GM20000 (cell line): Measurements from ENCODE around the gene PSMB7.

Experiments
- DNase-seq: peaks from one replicate; pipeline ENCODE4 v3.0.0; 2012; ENCODE audit warnings: low spot score
- TF ChIP-seq, protein P1 (sequence below): IDR thresholded peaks from 2 replicates; pipeline ENCODE4 v1.5.1; 2012; ENCODE audit warnings: mild to moderate bottlenecking, control low read depth; ENCODE audit errors: extremely low read depth, missing control alignments

The PSMB7 gene

GRCh38 chr9:124410321-124410913 is 4.8 kb downstream of the PSMB7 start:
- TF ChIP-seq, protein P1, sequence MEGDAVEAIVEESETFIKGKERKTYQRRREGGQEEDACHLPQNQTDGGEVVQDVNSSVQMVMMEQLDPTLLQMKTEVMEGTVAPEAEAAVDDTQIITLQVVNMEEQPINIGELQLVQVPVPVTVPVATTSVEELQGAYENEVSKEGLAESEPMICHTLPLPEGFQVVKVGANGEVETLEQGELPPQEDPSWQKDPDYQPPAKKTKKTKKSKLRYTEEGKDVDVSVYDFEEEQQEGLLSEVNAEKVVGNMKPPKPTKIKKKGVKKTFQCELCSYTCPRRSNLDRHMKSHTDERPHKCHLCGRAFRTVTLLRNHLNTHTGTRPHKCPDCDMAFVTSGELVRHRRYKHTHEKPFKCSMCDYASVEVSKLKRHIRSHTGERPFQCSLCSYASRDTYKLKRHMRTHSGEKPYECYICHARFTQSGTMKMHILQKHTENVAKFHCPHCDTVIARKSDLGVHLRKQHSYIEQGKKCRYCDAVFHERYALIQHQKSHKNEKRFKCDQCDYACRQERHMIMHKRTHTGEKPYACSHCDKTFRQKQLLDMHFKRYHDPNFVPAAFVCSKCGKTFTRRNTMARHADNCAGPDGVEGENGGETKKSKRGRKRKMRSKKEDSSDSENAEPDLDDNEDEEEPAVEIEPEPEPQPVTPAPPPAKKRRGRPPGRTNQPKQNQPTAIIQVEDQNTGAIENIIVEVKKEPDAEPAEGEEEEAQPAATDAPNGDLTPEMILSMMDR = no peak
- DNase-seq = no peak

DNA sequence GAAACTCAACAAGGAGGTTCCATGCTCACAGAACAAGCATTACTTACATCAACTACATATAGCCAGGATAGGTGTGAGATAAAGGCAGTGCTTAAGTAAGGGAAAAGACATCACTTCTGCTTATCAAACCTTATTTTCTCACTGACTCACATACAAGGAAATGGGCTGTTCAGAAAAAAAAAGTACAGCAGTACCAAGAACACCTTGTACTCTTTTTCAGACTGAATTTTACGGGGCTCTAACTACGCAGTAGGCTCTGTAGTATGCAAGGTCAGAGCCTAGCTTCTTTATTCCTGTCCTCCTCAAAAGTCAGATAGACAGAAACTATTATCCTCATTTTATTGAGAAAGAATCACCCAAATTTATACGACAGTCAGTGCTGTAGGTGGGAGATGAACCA is 5.8 kb downstream of the PSMB7 start:
- TF ChIP-seq, protein P1 = no peak
- DNase-seq = no peak

DNA sequence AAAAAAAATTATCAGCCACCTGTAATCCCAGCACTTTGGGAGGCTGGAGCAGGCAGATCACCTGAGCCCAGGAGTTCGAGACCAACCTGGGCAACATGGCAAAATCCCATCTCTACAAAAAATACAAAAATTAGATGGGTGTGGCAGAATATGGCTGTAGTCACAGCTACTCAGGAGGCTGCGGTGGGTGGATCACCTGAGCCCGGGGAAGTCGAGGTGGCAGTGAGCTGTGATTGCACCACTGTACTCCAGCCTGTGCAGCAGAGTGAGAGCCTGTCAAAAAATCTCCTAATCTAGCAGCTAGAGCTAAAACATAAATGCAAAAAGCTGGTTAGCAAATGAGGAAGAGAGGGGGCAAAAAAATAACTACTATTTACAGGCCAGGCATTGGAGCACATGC is 12.0 kb downstream of the PSMB7 start:
- TF ChIP-seq, protein P1 = no peak
- DNase-seq = no peak

DNA sequence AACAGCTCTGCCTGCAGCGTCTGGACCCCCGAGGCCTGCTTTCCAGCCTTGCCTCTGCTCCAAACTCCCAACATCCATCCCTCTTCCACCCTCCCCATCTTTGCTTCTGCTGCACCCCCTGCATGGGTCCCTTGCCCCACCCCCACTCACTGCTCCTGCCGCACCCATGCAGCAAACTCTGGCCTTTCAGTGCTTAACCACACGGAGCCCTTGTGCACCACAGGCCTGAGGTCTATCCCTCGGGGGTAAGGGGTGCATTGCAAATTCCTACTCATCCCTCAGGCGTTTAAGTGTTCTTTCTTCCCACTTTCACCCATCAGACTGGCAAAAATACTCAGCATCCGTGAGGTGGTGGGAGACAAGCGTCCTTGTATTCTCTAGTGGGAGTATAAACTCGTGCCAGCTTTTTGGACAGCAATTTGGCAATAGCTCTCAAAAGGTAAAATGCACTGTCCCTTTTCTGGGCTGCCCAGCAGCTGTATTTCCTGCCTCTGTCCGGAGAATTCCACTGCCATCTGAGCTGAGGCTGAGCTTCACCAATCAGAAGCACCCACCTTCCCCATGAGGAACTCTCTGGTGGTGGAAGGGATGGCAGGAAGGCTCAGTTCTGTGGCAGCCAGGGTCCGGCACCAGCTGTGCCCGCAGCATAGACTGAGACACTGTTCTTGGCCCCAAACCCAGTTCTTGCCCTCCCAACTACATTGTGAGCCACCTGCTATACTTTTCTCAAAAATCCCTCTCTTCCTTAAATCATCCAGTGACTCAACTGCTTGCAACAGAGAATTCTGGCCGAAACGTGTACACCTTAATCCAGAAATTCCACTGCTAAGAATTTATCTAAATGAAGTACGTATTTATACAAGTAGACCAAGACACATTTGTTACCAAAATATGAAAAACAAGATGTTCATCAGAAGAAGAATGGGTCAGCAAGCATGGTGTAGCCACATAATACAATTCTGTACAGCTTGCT is 15.0 kb downstream of the PSMB7 start:
- no peak for DNase-seq
- TF ChIP-seq, protein P1 = no peak

DNA sequence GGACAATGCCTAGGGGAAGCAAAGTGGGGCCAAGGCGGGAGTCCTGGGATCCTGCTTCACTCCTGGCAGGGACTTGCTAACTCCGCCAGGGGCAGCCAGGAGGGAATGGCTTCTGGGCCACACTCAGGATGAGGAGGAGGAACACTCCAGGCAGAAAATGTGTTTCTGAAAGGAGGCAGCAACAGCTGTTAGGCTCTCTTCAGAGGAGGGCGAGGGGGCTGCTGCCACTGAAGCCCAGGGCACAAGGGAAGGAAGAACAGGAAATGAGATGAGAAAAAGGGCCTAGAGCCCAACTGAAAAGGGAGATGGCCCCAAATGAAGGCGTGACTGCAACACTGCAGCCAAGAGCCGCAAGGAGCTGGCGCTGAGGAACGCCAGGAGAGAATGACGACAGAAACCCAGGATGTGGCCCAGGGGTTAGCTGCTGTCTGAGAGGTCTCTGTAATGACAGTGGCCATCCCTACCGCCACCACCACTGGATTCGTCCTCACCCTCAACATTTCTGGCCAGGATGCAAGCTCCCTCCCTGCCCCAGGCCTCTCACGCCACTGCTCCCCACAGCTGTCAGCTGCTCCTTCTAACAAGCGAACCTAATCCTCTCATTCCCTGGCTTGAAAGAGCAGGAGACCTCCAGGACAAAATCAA is 15.8 kb downstream of the PSMB7 start:
- TF ChIP-seq, protein P1 = no peak
- no peak for DNase-seq

GRCh38 chr9:124398191-124398935 is 16.9 kb downstream of the PSMB7 start:
- no peak for DNase-seq
- TF ChIP-seq, protein P1 = no peak
